Inflammatory macrophage treated with lipopolysaccharide for 1 hour (primary cell): ENCODE data around the gene KIAA1191.
"Not testable (repeated sequence)": the region's sequence is repeated elsewhere in the genome, so short reads cannot be mapped to it uniquely, and the experiment has no call there.

ENCODE experiments used
- DNase-seq, 2 donors: peaks; one replicate each; pipeline ENCODE4 v3.0.0-alpha.2; 2020 to 2022

The KIAA1191 gene, protein sequence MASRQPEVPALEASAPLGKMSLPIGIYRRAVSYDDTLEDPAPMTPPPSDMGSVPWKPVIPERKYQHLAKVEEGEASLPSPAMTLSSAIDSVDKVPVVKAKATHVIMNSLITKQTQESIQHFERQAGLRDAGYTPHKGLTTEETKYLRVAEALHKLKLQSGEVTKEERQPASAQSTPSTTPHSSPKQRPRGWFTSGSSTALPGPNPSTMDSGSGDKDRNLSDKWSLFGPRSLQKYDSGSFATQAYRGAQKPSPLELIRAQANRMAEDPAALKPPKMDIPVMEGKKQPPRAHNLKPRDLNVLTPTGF

DNA sequence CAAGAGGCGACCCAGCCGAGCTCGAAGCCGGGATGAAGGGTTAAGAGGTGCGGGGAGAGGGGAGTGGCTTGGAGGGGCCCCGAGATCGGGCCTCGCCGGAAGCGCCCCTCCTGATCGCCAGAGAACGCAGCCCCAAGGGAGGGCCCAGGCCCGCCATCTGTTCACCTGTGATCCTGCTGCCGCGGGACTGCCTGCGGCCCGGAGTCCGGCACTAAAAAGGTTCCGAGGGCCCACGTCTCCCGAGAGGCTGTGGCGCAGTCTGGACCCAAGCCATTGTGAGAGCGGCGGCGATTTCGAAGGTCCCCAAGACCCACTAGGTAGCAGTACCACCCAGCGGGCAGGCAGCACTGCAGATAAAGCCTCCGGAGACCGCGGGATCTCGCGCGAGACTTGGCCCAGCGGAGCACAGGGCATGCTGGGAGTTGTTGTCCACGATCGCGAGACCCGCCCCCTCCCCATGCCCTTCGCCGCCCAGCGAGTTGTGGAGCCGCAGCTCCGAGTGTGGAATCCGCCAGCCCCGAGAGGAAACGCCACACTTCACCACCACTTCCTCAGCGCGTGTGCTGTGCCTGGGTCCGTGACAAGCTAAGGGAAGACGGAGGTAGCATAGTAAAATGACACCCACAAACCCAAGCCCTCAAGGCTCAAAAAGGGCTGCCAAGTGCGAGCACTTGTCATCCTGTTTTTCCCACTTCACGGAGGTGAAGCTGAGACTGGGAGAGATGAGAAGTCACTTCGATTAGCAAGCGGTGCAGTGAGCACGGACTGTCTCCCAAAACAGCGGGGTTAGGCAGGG is at the start of gene KIAA1191:
KIAA1191 (minus strand) TSS at position 328 of the 796 bp plus-strand sequence. CDS start 2,256 bp downstream, outside the sequence.
- peak; percentile 90 to 94 for DNase-seq

DNA sequence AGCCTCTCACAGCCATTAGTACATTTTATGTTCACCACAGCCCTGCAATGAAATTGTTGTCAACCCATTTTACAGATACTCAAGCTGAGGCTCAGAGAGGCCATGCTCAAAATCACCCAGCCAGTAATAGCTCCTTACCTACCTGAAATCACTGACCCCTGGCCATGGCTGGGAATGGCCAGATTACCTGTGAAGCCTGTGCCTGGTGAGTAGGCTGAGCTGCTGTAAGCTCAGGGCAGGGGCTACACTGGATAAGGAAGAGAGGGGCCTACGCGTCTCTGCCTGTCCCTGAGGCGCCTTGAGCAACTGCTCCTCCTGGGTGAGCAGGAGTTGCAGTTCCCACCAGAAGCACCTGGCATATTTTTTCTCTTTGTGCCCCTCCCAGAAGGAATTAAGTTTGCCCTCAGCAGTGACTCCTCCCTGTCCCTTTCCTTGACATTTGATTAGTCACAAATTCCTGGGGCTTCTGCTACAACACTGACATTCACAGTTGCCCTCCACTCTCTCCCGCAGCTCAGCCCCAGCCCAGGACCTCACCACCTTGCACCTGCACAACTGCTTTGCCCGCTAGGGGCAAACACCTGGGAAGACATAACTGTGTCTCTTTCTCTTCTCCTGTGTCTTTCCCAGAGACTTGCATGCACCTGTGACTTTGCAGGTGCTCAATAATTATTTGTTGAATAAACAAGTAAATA is 49.1 kb upstream of the KIAA1191 start:
- no peak for DNase-seq

DNA sequence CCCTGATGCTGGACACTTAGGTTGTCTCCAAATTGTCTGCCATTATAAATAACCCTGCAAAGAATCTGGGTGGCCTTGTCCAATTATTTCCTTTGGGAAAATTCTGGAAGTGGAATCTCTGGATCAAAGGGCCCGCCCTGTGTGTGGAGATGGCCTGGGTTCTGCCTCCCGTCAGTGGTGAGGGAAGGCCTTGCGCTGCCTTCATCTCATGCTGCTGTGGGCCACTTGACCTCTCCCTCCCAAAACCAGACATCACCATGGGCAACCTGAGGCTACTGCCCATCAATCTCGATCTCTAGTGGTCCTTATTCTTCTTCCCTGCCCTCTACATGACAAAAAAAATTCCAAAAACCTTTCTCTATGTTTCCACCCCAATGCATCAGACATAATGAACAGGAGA is 48.2 kb upstream of the KIAA1191 start:
- DNase-seq, result no peak

DNA sequence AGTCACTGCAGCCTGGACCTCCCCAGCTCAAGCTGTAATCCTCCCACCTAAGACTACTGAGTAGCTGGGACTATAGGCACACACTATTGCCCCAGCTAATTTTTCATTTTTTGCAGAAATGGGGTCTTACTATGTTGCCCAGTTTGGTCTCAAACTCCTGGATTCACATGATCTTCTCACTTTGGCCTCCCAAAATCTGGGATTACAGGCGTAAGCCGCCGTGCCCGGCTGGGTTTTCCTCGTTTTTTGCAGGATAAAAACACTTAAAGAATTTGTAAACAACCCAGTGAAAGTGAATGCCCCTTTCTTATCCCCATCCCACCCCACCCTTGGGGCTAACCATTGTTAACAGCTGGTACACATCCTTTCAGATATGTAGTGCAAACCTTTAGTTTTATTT is 47.0 kb upstream of the KIAA1191 start:
- no peak for DNase-seq

DNA sequence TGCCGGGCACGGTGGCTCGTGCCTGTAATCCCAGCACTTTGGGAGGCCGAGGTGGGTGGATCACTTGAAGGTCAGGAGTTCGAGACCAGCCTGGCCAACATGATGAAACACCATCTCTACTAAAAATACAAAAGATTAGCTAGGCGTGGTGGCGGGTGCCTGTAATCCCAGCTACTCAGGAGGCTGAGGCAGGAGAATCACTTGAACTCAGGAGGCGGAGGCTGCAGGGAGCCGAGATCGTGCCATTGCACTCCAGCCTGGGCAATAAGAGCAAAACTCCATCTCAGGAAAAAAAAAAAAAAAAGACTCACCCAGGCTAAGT is 46.6 kb upstream of the KIAA1191 start:
- not testable (repeated sequence) for DNase-seq

DNA sequence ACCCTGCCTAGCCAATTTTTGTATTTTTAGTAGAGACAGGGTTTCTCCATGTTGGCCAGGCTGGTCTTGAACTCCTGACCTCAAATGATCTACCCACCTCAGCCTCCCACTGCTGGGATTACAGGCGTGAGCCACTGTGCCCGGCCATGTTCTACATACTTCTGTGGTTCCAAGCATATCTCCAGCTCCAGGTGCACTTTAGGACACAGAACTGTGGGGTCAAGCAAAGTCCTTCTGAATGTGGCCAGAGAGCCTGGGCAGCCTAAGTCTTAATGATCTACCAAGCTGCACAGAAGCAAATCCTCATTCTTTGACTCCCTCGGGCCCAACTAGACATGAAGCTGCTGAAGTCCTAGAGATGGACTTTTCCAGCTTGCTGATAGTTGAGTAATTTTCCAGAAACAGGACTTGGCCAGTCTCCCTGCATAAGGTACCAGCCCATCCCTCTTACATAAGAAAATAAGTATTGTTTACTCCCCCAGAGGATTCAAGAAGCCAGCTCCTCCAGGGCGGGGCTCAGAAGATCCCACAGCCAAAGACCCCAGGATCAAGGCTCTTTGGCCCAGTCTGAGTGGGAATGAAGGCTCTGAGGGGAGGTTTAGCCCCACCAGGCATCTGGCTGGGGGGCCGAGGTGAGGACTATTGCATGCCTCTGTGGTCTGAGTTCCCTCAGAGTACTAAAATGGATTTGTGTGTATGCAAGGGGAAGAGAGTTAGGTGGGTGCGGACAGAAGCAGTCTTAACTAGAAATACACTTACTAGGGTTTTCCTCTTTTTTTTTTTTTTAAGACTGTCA is 46.1 kb upstream of the KIAA1191 start:
- no peak for DNase-seq

DNA sequence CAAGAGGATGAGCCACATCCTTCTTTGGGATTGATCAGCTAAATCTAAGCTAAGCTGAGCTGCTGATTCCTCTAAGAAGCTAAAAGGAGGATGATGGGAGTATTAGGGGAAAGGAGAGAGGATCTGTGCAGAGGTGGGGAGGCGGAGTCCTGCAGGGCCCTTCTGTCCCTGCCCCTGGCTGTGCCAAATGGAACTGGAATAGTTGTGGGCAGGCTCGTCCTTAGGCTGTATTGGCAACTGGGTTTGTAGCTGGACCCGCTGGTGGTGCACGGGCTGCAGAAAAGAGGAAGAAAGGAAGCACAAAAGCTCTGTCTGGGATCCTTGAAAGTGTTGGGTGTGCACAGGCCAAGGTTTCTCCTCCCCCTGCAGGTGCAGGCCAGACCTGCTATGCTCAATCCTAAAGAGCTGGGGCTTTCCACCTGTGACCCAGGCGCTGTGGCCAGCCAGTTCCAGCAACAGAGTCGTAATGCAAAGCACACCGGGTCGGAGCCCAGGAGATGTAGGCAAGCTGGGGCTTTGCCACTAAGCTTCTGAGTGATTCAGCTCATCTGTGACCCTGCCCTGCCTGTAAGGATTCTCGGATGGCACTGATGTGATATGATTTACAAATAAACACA is 45.0 kb upstream of the KIAA1191 start:
- DNase-seq, result no peak

DNA sequence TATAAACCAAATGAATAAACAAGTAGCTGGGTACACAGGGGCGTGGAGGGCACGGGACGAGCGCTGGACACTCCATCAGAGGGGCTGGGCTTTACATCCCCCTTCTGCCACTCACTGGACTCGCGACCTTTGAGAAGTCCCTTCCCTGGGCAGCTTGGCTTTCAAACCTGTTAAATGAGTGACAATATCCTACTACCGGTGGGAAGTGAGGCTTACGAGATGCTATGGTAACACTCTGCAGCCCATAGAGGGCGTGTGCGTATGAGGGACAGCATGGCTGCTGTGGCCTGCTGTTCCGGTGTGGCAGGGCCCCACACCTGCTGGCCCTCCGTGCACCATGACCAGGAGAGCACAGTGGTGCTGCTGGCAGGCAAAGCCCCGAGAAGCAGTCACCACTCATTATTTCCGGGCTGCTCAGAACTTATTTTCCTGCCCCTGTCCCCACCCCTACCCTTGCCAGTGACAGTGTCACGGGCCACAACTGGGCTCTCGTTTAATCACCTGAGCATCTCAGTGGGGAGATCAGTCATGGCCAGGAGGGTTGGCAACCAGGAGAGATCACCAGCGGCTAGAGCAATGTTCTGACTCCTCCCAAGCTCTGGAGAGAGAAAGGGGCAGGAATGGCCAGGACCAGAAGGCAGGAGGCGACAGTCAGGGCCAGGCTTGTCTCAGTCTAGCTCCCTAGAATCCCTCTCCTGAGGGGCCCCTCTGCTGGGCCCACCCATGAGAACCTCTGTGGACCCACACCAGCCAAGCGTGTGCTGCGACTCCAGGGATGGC is 44.3 kb upstream of the KIAA1191 start:
- no peak for DNase-seq

DNA sequence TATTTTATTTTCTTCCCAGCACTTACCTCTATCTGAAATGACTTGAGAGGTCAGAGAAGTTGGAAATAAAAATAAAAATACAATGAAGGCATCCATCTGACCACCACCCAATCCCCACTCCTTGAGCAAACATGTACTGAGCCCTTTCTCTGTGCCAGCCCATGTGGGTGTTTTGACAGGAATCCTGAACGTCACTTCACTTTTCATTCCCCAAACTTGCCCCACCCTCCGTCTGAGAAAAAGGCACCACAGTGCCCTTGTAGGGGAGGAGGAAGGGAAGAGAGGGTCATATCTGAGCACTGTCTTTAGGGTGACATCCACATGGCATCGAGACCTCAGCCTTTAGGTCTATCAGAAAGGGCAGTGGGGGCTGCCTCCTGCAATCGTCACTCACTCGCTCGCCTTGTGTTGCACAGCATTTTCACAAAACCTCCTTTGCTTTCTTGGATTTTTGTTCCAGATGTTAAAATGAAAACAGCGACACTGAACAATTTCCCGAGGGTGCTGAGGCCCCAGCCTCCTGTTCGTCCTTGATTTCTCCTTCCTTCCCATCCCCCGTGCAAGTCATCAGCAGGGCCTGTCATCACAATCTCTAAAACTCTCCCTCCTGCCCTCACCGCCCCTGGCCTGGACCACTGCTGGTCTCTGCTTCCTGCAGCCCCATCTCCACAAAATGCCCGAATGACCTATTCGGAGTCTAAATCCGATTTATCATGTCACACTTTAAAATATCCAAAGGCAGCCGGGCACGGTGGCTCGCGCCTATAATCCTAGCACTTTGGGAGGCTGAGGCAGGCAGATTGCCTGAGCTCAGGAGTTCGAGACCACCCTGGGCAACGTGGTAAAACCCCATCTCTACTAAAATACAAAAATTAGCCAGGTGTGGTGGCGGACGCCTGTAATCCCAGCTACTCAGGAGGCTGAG is 40.0 kb upstream of the KIAA1191 start:
- DNase-seq, result no peak

DNA sequence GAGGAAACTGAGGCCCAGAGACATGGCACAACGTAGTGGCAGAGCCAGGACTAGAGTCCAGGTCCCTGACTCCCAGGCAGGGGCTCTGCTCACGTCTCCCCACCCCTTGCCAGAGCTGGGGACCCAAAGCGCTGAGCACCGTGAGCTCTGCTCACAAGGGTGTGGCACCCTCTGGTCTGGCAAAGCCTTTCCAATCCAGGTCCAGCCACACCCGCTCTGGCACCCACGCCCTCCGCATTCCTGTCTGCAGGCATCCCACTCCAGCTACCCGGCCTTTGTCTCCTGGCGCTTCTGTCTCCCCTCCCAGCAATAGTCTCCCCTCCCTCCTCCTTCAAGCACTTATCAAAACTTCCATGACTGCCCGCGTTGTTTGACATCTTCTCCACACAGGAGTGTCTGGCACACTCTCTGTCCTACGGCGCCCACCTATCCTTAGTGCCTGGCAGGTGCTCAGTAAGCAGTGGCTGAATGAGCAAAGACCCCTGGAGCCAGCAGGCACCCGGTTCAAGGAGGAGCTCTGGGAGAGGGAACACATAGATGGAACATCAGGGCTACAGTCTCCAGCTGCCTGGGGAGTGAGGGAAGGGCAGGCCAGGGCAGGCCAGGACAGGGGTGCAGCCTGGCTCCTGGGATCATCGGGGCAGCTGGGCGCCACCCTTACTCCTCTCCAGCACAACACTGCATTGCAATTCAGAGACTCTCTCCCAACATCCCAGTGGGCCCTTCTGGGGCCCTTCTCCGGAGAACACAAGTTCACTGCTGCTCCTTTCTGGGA is 39.0 kb upstream of the KIAA1191 start:
- no peak for DNase-seq

DNA sequence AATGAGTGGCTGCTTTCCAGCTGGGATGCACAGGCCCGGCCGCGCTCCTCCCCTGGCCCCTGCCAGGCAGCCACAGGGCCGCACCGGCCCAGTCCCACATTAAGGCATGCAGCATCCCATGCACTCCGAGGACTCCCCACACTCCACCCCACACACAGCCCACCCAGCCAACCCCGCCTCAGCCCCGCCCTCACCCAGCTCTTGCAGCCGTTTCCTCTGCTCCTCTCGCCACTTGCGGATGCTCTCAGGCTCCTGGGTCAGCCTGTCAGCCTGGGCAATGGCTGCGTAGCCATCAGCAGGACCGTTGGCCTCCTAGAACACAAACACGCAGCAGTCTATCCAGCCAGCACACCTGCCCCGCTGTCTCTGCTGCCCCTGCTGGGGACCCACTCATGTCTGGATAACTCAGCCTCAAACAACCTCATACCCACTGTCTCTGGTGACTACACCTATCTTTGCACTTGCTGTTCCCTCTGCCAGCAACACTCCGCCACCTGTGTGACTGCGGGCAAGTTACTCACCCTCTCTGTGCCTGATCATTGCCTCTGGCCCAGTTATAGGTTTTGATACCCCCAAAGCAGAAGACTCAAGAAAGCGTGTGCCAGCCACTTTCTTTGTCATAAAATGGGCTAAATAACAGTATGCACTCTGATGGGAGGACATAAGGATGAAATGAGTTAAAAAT is 36.3 kb upstream of the KIAA1191 start:
- no peak for DNase-seq

DNA sequence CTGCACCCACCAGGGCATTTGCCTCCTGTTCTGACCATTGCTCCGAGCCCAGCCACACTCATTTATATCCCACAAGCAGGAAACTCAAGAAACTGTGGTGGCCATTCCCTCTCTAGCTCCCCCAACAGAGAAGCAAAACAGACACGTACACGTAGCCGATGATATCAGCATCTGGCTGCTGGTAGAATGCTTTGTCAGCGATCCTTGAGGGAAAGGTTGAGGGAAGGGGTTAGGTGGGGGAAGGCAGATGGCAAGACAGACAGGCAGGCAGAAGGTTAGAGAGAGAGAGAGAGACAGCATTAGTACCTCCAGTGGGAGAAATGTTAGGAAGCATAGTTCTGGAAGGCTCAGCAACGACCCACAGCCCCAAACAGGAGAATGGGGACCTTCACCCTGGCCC is 34.8 kb upstream of the KIAA1191 start:
- DNase-seq, result no peak

DNA sequence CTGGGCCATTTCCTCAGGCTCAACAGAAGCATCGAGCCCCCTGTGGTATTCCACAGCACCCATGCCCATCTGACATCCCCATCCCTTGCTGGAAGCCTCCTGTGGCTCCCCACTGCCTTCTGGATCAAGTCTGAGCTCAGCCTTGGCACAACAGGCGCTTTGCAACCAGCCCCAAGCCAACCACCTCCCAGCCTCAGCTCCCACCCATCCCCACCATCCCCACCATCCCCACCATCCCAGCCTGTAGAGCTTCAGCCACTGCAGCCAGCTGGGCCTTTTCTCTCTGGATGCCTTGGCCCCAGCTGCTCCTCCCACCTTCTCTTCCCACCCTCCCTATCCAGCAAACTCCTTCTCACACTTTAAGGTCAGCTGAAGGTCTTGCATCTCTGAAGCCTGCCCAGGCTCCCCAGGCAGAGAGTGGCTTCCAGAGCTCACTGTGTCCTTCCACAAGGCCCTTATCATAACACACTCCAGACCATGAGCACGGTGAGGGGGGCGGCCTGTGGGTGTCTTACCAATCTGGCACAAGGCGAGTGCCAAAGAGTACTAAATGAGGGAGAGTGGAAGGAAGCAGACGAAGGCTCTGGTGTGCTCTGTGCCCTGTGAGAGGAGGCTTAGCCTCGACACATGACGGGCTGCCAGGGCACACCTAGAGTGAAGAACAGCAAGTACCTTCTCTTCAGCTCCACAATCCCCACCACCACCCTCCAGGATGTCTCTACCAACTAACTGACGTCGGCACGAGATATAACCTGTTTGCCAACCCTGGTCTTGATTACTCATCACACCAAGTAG is 33.5 kb upstream of the KIAA1191 start:
- DNase-seq, result no peak

DNA sequence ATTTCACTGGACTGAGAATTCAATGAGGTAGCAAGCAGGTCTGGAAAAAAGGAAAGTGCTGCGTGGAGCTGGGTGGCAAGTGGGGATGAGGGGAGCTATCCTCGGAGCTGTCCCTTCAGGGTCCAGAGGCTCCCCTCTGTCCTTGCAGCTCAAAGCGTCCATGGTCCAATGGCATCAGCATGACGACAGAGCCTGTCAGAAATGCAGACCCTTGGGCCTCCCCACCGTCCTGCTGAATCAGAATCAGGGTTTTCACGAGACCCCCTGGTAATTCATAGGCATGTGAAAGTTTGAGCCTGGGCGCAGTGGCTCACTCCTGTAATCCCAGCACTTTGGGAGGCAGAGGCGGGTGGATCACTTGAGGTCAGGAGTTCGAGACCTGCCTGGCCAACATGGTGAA is 32.5 kb upstream of the KIAA1191 start:
- DNase-seq, result no peak

DNA sequence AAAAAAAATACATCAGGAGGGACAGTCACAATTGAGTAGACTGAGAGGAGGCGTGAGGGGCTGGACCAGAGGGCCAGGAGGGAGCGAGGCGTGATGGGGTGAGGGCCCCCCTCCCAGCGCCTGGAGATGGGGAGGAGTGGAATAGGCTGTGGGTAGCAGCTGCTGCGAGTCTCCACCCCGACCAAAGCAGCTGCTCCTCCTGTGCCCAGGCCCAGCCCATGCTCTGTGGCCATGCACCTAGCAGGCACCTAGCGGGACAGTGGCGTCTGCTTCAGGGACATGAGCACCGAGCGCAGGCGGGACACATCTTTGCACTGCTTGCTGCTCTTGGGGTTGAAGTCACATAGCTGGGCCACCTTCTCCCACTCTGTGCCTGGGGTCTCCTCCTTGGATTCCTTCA is 31.0 kb upstream of the KIAA1191 start:
- DNase-seq, result no peak

DNA sequence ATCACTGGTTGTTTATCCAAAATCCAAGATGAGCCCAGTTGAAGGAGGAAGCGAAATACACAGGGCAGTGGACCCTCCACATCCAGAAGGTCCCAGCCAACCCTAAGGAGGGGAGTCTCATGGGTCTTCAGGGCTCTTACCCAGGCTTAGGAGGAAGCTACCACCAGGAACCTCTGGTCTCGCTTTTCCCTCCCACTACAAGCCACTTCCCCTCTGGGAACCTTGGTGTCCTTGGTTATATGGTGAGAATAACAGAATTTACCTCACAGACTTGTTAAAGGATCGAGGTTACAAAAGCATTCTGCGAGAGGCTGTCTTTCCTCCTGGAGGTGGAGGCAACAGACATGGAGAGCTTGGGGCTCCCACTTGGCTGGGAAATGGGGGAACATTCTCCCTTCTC is 30.4 kb upstream of the KIAA1191 start:
- peak; percentile 60 to 75 for DNase-seq

DNA sequence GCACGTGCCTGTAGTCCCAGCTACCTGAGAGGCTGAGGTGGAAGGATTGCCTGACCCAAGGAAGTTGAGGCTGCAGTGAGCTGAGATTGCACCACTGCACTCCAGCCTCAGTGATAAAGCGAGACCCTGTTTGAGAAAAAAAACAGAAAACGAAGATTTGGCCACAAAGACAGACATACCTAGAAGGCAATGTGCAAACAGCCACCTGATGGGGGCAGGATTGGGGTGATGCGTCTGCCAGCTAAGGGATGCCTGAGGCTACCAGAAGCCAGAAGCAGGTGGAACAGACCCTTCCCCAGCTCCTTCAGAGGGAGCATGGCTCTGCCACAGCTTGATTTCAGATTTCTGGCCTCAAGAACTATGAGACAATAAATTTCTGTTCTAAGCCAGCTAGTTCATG is 29.9 kb upstream of the KIAA1191 start:
- DNase-seq, result no peak
